Activated CD4-positive, alpha-beta T cell treated with anti-CD3 and anti-CD28 coated beads for 4 hours (primary cell): Measurements from ENCODE around the gene FUNDC2.
A peak's percentile ranks its signal among the peaks of the same experiment; 100 is the strongest.
"Not testable (repeated sequence)": the region's sequence is repeated elsewhere in the genome, so short reads cannot be mapped to it uniquely, and the experiment has no call there.

ENCODE experiments used
- DNase-seq, 2 donors: peaks; one replicate each; pipeline ENCODE4 v3.0.0-alpha.2; 2020

FUNDC2 gene

GRCh38 chrX:155026727-155027508 is at the start of gene FUNDC2:
TSS of gene FUNDC2 (plus strand) at chrX:155026844. CDS start at chrX:155026939, 95 bp downstream.
- peak; percentile 89 to 91 for DNase-seq

- DNase-seq: no peak
These were observed 47.0 kb upstream of the FUNDC2 start for GRCh38 chrX:154979629-154980028.

- peak; percentile 62 to 77 for DNase-seq
These were observed 46.1 kb upstream of the FUNDC2 start for GRCh38 chrX:154980330-154981115.

- no peak for DNase-seq
These were observed 45.6 kb upstream of the FUNDC2 start for GRCh38 chrX:154981116-154981411.

GRCh38 chrX:154986826-154987575 is 39.6 kb upstream of the FUNDC2 start:
- no peak for DNase-seq

GRCh38 chrX:154987940-154988339 is 38.7 kb upstream of the FUNDC2 start:
- DNase-seq: no peak

- no peak for DNase-seq
These were observed 37.9 kb upstream of the FUNDC2 start for GRCh38 chrX:154988719-154989118.

GRCh38 chrX:154990496-154990895 is 36.1 kb upstream of the FUNDC2 start:
- no peak for DNase-seq

- DNase-seq: peak in 1 of 2 donors; percentile 14
These were observed 35.6 kb upstream of the FUNDC2 start for GRCh38 chrX:154991039-154991438.

GRCh38 chrX:154991476-154991875 is 35.2 kb upstream of the FUNDC2 start:
- no peak for DNase-seq

GRCh38 chrX:154998204-154998880 is 28.3 kb upstream of the FUNDC2 start:
- DNase-seq: no peak

GRCh38 chrX:155000841-155001240 is 25.8 kb upstream of the FUNDC2 start:
- no peak for DNase-seq

- no peak for DNase-seq
These were observed 24.8 kb upstream of the FUNDC2 start for GRCh38 chrX:155001873-155002272.

GRCh38 chrX:155005190-155005589 is 21.5 kb upstream of the FUNDC2 start:
- DNase-seq: no peak

- DNase-seq: not testable (repeated sequence)
These were observed 20.3 kb upstream of the FUNDC2 start for GRCh38 chrX:155006379-155006778.

GRCh38 chrX:155006913-155007671 is 19.6 kb upstream of the FUNDC2 start:
- not testable (repeated sequence) for DNase-seq

GRCh38 chrX:155008578-155008977 is 18.1 kb upstream of the FUNDC2 start:
- not testable (repeated sequence) for DNase-seq

GRCh38 chrX:155009994-155010472 is 16.6 kb upstream of the FUNDC2 start:
- DNase-seq: no peak

- no peak for DNase-seq
These were observed 6.1 kb upstream of the FUNDC2 start for GRCh38 chrX:155020591-155020990.

GRCh38 chrX:155022585-155022984 is 4.1 kb upstream of the FUNDC2 start, which contains the start of gene F8:
TSS of gene F8 (minus strand) at chrX:155022723. CDS start at chrX:155022552, 171 bp downstream.
- DNase-seq: no peak

GRCh38 chrX:155023907-155024833 is 2.5 kb upstream of the FUNDC2 start:
- no peak for DNase-seq
